Middle frontal gyrus (tissue), 1 donor: ENCODE measurements around the gene DOK6.

Experiments used
- DNase-seq: peaks from one replicate; pipeline ENCODE4 v3.0.0-alpha.2; 2015; ENCODE audit warnings: low spot score; ENCODE audit errors: extremely low spot score

DOK6 gene

GRCh38 chr18:69683176-69683575 lies 282.5 kb downstream of the DOK6 start:
- no peak for DNase-seq

GRCh38 chr18:69684789-69685188 lies 284.1 kb downstream of the DOK6 start:
- no peak for DNase-seq

DNA sequence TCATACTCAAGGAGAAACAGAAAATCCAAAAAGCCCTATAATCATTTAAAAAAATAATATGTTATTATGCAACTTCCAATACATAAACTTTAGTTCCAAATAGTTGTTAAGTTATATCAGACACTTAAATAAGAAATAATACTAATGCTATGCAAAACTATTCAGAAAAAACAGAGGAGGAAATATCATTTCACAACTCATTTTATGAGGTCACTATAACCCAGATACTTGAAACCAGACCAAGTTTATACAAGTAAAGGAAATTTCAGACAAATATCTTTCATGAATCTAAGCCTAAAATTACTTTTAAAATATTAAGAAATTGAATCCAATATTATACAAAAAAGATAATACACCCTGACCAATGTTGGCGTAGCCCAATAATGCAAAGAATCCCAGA lies 286.2 kb downstream of the DOK6 start:
- no peak for DNase-seq

DNA sequence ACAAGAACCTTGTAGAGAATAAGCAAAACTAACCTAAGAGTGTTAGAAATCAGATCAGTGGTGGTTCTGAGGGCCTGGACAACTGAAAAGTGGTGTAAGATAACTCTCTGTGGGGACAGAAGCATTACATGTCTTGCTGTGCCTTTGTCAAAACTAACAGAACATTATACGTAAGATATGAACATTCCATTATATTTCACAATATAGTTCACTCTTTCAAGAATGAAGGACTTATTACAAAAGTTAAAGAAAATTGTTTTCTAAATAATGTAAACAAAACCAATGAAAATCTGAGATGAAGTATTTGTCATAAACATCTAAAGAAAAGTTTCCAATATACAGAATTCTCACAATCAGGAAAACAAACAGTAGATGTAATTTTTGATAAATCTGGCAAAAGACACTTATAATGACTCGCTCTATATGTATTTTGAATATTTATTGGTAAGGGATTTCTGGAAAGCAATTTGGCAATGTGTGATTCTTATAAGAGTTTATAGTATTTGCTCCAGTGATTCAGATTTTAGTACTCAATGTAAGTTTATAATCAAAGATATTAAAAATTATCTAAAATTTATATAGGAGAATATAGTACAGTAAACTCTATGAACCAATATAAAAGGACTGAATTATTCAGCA lies 288.6 kb downstream of the DOK6 start:
- DNase-seq: no peak

DNA sequence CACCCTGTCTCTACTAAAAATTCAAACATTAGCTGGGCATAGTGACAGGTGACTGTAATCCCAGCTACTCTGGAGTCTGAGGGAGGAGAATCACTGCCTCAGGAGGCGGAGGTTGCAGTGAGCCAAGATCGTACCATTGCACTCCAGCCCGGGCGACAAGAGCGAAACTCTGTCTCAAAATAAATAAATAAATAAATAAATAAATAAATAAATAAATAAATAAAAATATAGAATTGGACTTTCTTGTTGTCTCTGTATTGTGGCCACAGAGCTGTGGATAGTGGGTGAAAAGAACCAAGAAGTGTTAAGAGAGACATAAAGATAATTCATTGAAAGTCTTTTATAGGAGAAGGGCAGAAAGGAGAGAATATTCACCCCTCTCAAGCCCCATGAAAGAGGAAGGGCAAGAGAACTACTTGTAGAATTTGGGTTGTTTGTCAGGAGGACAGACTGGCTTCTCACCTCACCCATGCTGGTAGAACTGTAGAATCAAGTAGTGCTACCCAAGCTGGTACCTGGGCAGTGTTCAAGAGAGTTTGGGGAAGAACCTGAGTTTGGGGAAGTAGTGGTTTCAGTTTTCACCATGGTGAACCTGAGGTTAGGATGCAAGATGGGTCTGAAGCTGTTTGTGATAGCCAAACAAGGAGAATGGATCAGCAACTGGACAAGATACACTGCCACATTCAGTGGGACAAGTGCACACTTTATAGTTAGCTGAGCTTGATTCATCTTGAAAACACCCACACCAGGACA lies 290.5 kb downstream of the DOK6 start:
- no peak for DNase-seq

- DNase-seq: no peak
Observed at GRCh38 chr18:69697069-69697468, 296.4 kb downstream of the DOK6 start.

DNA sequence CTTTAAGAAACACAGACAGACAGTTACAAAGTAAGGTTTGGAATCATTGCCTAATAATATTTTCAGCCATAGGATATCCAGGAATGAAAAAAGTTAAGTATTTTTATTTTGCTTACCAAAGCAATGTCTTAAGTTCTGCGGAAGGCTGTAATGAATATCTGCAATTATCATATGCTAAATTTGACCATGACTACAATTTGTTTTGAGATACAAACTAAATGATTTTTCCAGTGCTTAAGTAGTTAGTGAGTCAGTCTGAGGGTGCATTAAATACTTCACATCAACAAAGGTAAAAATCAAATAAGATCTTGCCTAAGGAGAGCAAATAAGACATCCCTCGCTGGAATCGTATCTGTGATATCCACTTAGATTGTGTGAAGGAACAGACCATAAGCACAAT lies 297.0 kb downstream of the DOK6 start:
- DNase-seq: no peak

GRCh38 chr18:69701305-69701704 lies 300.6 kb downstream of the DOK6 start:
- no peak for DNase-seq

GRCh38 chr18:69703461-69703860 lies 302.8 kb downstream of the DOK6 start:
- no peak for DNase-seq

GRCh38 chr18:69705987-69706386 lies 305.3 kb downstream of the DOK6 start:
- no peak for DNase-seq

GRCh38 chr18:69708844-69709243 lies 308.2 kb downstream of the DOK6 start:
- no peak for DNase-seq

DNA sequence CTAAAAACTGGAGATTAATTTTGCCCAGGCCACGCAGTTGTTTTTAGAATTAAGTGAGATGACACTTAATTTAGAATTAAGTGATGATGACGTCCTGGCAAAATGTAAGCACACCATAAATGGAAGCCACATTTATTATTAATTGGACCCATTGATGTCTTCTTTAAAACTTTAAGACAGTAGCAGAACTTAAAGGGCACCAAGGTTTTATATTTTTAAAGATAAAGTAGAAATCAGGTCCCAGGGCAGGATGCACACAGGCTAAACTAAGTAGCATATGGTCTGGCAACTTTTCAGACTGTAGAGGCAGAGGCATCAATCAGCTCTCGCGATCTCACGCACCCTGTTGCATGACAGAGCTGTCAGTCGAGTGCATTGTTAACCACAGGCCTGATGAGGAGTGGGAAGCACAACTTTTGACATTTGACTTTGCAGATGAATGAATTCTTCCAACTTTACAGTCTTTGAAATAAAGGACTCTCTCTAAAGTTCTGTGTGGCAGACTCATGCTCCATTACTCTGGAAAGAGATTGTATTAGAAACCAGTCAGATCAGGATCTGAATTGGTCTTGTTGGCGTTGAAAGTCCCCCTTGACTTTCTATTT lies 314.6 kb downstream of the DOK6 start:
- DNase-seq: no peak

- no peak for DNase-seq
Observed at GRCh38 chr18:69717586-69717985, 316.9 kb downstream of the DOK6 start.

DNA sequence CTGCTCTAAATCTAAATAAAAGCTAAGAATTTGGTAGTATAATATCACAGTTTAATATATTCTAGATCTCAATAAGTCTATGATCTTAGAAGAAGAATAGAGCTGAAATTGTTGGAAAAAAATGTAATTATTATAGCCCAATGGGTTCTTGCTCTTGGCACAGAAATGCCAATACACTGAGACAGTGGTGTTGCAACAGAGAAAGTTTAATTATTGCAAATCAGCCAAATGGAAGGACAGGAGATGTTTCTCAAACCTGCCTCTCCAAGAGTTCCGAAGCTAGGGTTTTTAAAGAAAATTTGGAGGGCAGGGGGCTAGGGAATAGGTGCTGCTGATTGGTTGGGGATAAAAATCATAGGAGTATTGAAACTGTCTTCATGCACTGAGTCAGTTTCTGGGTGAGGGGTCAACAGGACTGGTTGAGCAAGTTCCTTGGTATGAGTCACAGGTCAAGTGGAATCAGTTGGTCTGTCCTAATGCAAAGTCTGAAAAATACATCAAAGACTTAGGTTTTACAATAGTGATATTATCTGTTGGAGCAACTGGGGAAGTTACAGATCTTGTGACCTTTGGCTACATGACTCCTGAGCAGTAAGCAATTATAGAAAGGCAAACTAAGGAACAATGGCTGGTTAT lies 318.3 kb downstream of the DOK6 start:
- no peak for DNase-seq

- DNase-seq: no peak
Observed at GRCh38 chr18:69720422-69720821, 319.7 kb downstream of the DOK6 start.

GRCh38 chr18:69723434-69723833 lies 322.7 kb downstream of the DOK6 start:
- no peak for DNase-seq

DNA sequence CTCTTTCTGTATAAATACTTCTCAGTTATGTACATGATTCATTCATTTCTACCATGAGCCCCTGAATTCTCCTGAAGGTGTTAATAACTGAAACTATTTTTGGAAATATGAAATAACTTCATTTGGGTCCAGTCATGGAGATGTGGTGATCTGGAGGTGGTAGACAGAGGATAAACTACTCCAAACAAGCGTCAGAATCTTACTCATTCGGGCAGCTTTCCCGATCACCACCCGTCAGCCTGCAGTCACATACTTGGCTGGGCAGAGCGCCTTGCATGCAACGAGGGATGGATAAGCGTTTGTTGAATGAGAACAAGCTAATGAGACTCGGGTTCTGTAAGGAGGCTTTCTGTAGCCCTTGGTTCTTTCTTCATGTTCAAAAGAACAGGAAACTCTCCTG lies 324.3 kb downstream of the DOK6 start:
- peak; percentile 18 for DNase-seq

DNA sequence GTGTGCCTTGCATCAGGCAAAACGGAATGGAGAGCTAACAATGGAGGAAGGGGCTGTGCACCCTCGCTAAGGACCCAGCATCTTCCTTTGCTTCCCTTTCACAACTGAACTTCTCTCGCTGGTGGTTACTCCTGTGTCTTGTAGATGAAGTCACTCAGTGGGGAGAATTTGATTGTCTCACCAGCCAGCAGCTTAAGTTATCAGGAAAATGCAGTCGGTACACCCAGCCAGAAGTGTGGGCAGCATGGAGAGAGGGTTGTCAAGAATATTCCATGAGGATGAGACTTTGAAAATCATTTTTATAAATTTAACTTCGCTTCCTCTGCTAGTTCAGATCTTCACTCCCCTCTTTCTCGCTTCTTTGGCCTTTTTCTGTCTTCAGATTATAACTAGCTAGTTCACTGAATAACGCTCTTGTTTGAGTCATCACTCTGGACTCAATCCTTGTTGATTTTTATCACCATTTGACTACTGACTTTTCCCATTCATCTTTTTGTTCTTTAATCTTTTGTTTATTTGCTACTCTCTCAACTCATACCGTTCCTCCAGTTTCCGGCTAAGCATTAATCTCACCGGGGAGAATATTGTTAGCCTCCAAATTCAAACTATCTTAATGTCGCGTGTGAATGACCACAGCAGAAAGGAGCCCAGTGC lies 325.3 kb downstream of the DOK6 start:
- no peak for DNase-seq

GRCh38 chr18:69727912-69728572 lies 327.4 kb downstream of the DOK6 start:
- no peak for DNase-seq

DNA sequence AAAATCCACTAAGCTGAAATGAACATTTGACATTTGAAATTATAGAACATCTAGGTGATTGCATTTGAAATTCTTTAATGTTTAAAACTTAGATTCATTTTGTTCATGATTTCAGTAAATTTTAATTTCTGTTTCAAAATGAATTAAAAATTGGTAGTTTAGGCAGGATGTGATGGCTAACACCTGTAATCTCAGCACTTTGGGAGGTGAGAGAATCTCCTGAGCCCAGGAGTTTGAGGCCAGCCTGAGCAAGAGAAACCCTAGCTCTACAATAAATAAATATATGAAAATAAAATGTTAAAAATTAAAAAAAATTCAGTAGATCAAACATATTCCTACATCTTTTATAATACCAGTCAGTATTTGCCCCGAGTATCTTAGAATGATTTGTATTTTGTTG lies 330.0 kb downstream of the DOK6 start:
- no peak for DNase-seq

- no peak for DNase-seq
Observed at GRCh38 chr18:69734536-69734935, 333.8 kb downstream of the DOK6 start.
